Measurements from ENCODE around the gene ARR3.

The ARR3 gene

DNA sequence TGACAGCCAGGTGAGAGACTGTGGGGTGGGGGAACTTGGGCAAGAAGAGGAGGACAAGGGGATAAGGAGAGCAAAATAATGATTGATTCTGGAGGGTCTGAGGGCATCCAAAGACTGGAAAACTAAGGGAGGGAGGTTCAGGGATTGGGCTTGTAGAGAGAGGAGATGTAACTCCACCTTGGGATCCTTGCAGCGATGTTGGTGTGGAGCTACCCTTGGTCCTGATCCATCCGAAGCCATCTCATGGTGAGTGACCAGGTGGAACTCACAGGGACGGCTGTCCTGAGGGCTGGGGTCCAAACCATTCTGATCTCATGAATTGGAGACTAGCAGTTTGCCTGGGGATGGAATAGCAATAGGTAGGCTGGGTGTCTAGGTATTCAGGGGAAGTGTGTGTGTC lies 12.4 kb downstream of the ARR3 start:
- FAIRE-seq (no peak), DNase-seq (ENCODE audit: insufficient read length, low spot score) (no peak)
- no peak for TF ChIP-seq CTCF (IDR thresholded peaks at IDR 0.05; ENCODE audit: insufficient read depth, missing control alignments)

DNA sequence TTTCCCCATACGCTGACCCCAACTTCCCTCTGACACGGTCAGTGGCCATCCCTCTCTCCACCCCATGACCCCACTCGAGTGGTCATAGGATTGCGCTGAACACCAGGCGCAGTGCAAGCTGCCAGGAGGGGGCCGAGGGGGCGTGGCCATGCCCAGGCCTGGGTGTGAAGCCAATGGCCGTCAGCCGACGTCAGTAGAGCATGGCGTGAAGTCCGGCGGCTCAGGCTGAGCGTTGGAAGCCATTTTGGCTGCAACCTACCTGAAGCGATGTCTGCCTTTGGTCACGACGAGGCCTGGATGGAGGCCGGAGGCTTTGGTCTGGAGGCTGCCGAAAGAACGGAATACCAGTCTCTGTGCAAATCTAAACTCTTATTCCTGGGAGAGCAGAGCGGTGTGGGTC lies 13.8 kb downstream of the ARR3 start, which contains the start of gene RAB41:
RAB41 (plus strand) TSS at position 222 of the 400 bp plus-strand sequence; CDS start at position 268, 46 bp downstream.
- TF ChIP-seq CTCF (IDR thresholded peaks at IDR 0.05; ENCODE audit: insufficient read depth, missing control alignments), result no peak
- FAIRE-seq (no peak), DNase-seq (ENCODE audit: insufficient read length, low spot score) (no peak)

- DNase-seq (ENCODE audit: insufficient read length, low spot score) (no peak), FAIRE-seq (no peak)
- TF ChIP-seq CTCF (IDR thresholded peaks at IDR 0.05; ENCODE audit: insufficient read depth, missing control alignments), result no peak
Measured at GRCh38 chrX:70289168-70289792, 21.1 kb downstream of the ARR3 start.

- peak; percentile 76 for DNase-seq (ENCODE audit: insufficient read length, low spot score)
- TF ChIP-seq CTCF (IDR thresholded peaks at IDR 0.05; ENCODE audit: insufficient read depth, missing control alignments), result no peak
- no peak for FAIRE-seq
Measured at GRCh38 chrX:70289793-70290770, 21.9 kb downstream of the ARR3 start, which contains the start of the genes KIF4A and PDZD11. Gene KIF4A (plus strand): TSS chrX:70290104. CDS start chrX:70290459, 355 bp downstream. Gene PDZD11 (minus strand): TSS chrX:70289927. CDS start chrX:70289341, 586 bp downstream.

- no peak for TF ChIP-seq CTCF (IDR thresholded peaks at IDR 0.05; ENCODE audit: insufficient read depth, missing control alignments)
- DNase-seq (ENCODE audit: insufficient read length, low spot score) (no peak), FAIRE-seq (no peak)
Measured at GRCh38 chrX:70292788-70293187, 24.7 kb downstream of the ARR3 start.

GRCh38 chrX:70293621-70294020 lies 25.5 kb downstream of the ARR3 start:
- TF ChIP-seq CTCF (IDR thresholded peaks at IDR 0.05; ENCODE audit: insufficient read depth, missing control alignments), result no peak
- FAIRE-seq, result no peak
- no peak for DNase-seq (ENCODE audit: insufficient read length, low spot score)
